Activated naive CD4-positive, alpha-beta T cell treated with anti-CD3 and anti-CD28 coated beads for 36 hours (primary cell): Measurements from ENCODE around the gene NDUFAF5. TPM values are rescaled to one million over a fixed set of nuclear protein-coding genes. Genes with fewer than 3 reads are reported as not detected.
A peak's percentile ranks its signal among the peaks of the same experiment; 100 is the strongest.
"Not testable (repeated sequence)": the region's sequence is repeated elsewhere in the genome, so short reads cannot be mapped to it uniquely, and the experiment has no call there.

ENCODE experiments used
- CTCF ChIA-PET: fragments of 350-600 bp; sonication (Branson Sonifier 250); formaldehyde crosslinking; loops from one replicate; lab custom pipeline; 2021; ENCODE audit warnings: antibody characterized with exemption; lab: Charles Lee
- DNase-seq: peaks from one replicate; pipeline ENCODE4 v3.0.0-alpha.2; 2020
- H3K27ac Mint-ChIP-seq: one replicate; pipeline ENCODE4 v1.8.0; 2021; ENCODE audit warnings: mild to moderate bottlenecking, mixed read lengths
- H3K27me3 Mint-ChIP-seq: one replicate; pipeline ENCODE4 v1.8.0; 2021; ENCODE audit warnings: low read depth, mixed read lengths
- H3K36me3 Mint-ChIP-seq: one replicate; pipeline ENCODE4 v1.8.0; 2021; ENCODE audit warnings: low read depth, mixed read lengths
- H3K4me1 Mint-ChIP-seq: one replicate; pipeline ENCODE4 v1.8.0; 2021; ENCODE audit warnings: low read depth, mixed read lengths
- H3K4me3 Mint-ChIP-seq: one replicate; pipeline ENCODE4 v1.8.0; 2021; ENCODE audit warnings: mild to moderate bottlenecking, moderate library complexity, mixed read lengths
- H3K9me3 Mint-ChIP-seq: one replicate; pipeline ENCODE4 v1.8.0; 2021; ENCODE audit warnings: mixed read lengths
- intact Hi-C: fragments of 100-400 bp; cut with micrococcal nuclease; formaldehyde crosslinking; loops from one replicate; pipeline ENCODE4 v1.15.1; 2023
- total RNA-seq, 2 experiments: library from RNA; stranded (reverse); gene quantifications; one replicate each; pipeline ENCODE4 v1.2.3, GENCODE V29; 2021

Gene NDUFAF5
- total RNA-seq = 10 to 100 TPM; 27.4 to 28.1 TPM

GRCh38 chr20:13784893-13785715 is at the start of gene NDUFAF5, which contains the start of gene ESF1:
Gene NDUFAF5 (plus strand): TSS chr20:13785028. CDS start chr20:13785069, 41 bp downstream.
Gene ESF1 (minus strand): TSS chr20:13784919. CDS start chr20:13783140, 1,779 bp downstream.
- Mint-ChIP-seq H3K36me3 (peaks cover 36% of the 10 kb centered on the region), H3K27me3 (no peaks in the 10 kb centered on the region), H3K4me1 (peaks cover 48% of the 10 kb centered on the region), H3K27ac (peak within 1 kb of the TSS; percentile 95), H3K9me3 (no peaks in the 10 kb centered on the region), H3K4me3 (peak within 1 kb of the TSS; percentile 99)
- peak; percentile 96 for DNase-seq
- CTCF ChIA-PET = interaction anchor here (1.7 to 3.4 kb wide), 2 partner anchors 13 to 33 kb away, joined by 6 to 16 read pairs; no protein-coding TSS in a partner anchor
- intact Hi-C loops = loop anchor here (1.0 to 10.0 kb wide), 8 partner anchors 8 to 1890 kb away; partner anchors contain the start of genes ISM1 and TASP1

- Mint-ChIP-seq H3K36me3 (peaks cover 56% of the 10 kb centered on the region), H3K27ac (no peak overlapping the region), H3K27me3 (no peaks in the 10 kb centered on the region), H3K4me3 (no peak overlapping the region), H3K9me3 (peaks cover 6% of the 10 kb centered on the region), H3K4me1 (peaks cover 9% of the 10 kb centered on the region)
- CTCF ChIA-PET = interaction anchor here (0.6 to 1.3 kb wide), 2 partner anchors 36 to 185 kb away, joined by 3 read pairs; no protein-coding TSS in a partner anchor
- intact Hi-C loops = no loop called here
- no peak for DNase-seq
Measured at GRCh38 chr20:13735826-13736225, 49.0 kb upstream of the NDUFAF5 start.

GRCh38 chr20:13736436-13737191 is 48.2 kb upstream of the NDUFAF5 start:
- no peaks in the 10 kb centered on the region for H3K27me3 Mint-ChIP-seq
- DNase-seq = no peak
- H3K36me3 Mint-ChIP-seq = peaks cover 59% of the 10 kb centered on the region
- H3K4me3 Mint-ChIP-seq = no peak overlapping the region
- intact Hi-C loops = no loop called here
- H3K4me1 Mint-ChIP-seq = peaks cover 16% of the 10 kb centered on the region
- CTCF ChIA-PET = interaction anchor here (0.6 to 1.3 kb wide), 2 partner anchors 12 to 35 kb away, joined by 3 read pairs; no protein-coding TSS in a partner anchor
- no peak overlapping the region for H3K27ac Mint-ChIP-seq
- peaks cover 12% of the 10 kb centered on the region for H3K9me3 Mint-ChIP-seq

- CTCF ChIA-PET, H3K4me3 Mint-ChIP-seq, intact Hi-C loops, DNase-seq, H3K27me3 Mint-ChIP-seq, H3K27ac Mint-ChIP-seq: not testable (repeated sequence)
- H3K4me1 Mint-ChIP-seq = peaks cover 22% of the 10 kb centered on the region
- H3K36me3 Mint-ChIP-seq = peaks cover 63% of the 10 kb centered on the region
- H3K9me3 Mint-ChIP-seq = peaks cover 14% of the 10 kb centered on the region
Measured at GRCh38 chr20:13738187-13738586, 46.6 kb upstream of the NDUFAF5 start.

GRCh38 chr20:13739731-13740649 is 44.8 kb upstream of the NDUFAF5 start:
- H3K36me3 Mint-ChIP-seq = peaks cover 62% of the 10 kb centered on the region
- H3K27me3 Mint-ChIP-seq = no peaks in the 10 kb centered on the region
- peaks cover 22% of the 10 kb centered on the region for H3K4me1 Mint-ChIP-seq
- no peak for DNase-seq
- CTCF ChIA-PET = interaction anchor here (0.6 to 1.6 kb wide), 3 partner anchors 10 to 126 kb away, joined by 3 read pairs; no protein-coding TSS in a partner anchor
- H3K9me3 Mint-ChIP-seq = peaks cover 14% of the 10 kb centered on the region
- intact Hi-C loops = no loop called here
- H3K4me3 Mint-ChIP-seq = no peak overlapping the region
- no peak overlapping the region for H3K27ac Mint-ChIP-seq

- peaks cover 14% of the 10 kb centered on the region for H3K9me3 Mint-ChIP-seq
- peaks cover 22% of the 10 kb centered on the region for H3K4me1 Mint-ChIP-seq
- H3K27ac Mint-ChIP-seq = no peak overlapping the region
- H3K27me3 Mint-ChIP-seq = no peaks in the 10 kb centered on the region
- intact Hi-C loops = no loop called here
- CTCF ChIA-PET = interaction anchor here (0.7 to 0.9 kb wide), 2 partner anchors 46 to 208 kb away, joined by 3 to 4 read pairs; no protein-coding TSS in a partner anchor
- DNase-seq = no peak
- H3K36me3 Mint-ChIP-seq = peaks cover 66% of the 10 kb centered on the region
- no peak overlapping the region for H3K4me3 Mint-ChIP-seq
Measured at GRCh38 chr20:13741879-13742278, 42.9 kb upstream of the NDUFAF5 start.

GRCh38 chr20:13744352-13744751 is 40.5 kb upstream of the NDUFAF5 start:
- H3K9me3 Mint-ChIP-seq = peaks cover 14% of the 10 kb centered on the region
- no peak for DNase-seq
- peaks cover 20% of the 10 kb centered on the region for H3K4me1 Mint-ChIP-seq
- peaks cover 50% of the 10 kb centered on the region for H3K36me3 Mint-ChIP-seq
- no peak overlapping the region for H3K4me3 Mint-ChIP-seq
- H3K27me3 Mint-ChIP-seq = no peaks in the 10 kb centered on the region
- no peak overlapping the region for H3K27ac Mint-ChIP-seq
- CTCF ChIA-PET = no interaction called here
- intact Hi-C loops = no loop called here

GRCh38 chr20:13745784-13746183 is 39.0 kb upstream of the NDUFAF5 start:
- Mint-ChIP-seq H3K27me3 (no peaks in the 10 kb centered on the region), H3K4me1 (peaks cover 13% of the 10 kb centered on the region), H3K36me3 (peaks cover 42% of the 10 kb centered on the region), H3K4me3 (no peak overlapping the region), H3K27ac (no peak overlapping the region), H3K9me3 (peaks cover 8% of the 10 kb centered on the region)
- DNase-seq = no peak
- intact Hi-C loops = no loop called here
- CTCF ChIA-PET = interaction anchor here (0.7 kb wide), 1 partner anchor 26 kb away, joined by 3 read pairs; no protein-coding TSS in a partner anchor

GRCh38 chr20:13749811-13750210 is 35.0 kb upstream of the NDUFAF5 start:
- no peak for DNase-seq
- Mint-ChIP-seq H3K4me1 (no peaks in the 10 kb centered on the region), H3K9me3 (no peaks in the 10 kb centered on the region), H3K4me3 (no peak overlapping the region), H3K27ac (no peak overlapping the region), H3K27me3 (no peaks in the 10 kb centered on the region), H3K36me3 (peaks cover 16% of the 10 kb centered on the region)
- CTCF ChIA-PET = interaction anchor here (0.7 kb wide), 1 partner anchor 10 kb away, joined by 3 read pairs; no protein-coding TSS in a partner anchor
- intact Hi-C loops = no loop called here

- DNase-seq = no peak
- intact Hi-C loops = no loop called here
- Mint-ChIP-seq H3K4me3 (no peak overlapping the region), H3K27me3 (no peaks in the 10 kb centered on the region), H3K9me3 (no peaks in the 10 kb centered on the region), H3K36me3 (peaks cover 24% of the 10 kb centered on the region), H3K27ac (no peak overlapping the region), H3K4me1 (no peaks in the 10 kb centered on the region)
- CTCF ChIA-PET = interaction anchor here (0.8 to 1.5 kb wide), 2 partner anchors 19 to 207 kb away, joined by 3 to 9 read pairs; no protein-coding TSS in a partner anchor
Measured at GRCh38 chr20:13753436-13754036, 31.3 kb upstream of the NDUFAF5 start.

- Mint-ChIP-seq H3K27ac (no peak overlapping the region), H3K9me3 (no peaks in the 10 kb centered on the region), H3K27me3 (no peaks in the 10 kb centered on the region), H3K36me3 (peaks cover 28% of the 10 kb centered on the region), H3K4me3 (no peak overlapping the region), H3K4me1 (no peaks in the 10 kb centered on the region)
- intact Hi-C loops = no loop called here
- CTCF ChIA-PET = interaction anchor here (1.1 to 1.9 kb wide), 3 partner anchors 12 to 16 kb away, joined by 3 to 10 read pairs (median 4); no protein-coding TSS in a partner anchor
- no peak for DNase-seq
Measured at GRCh38 chr20:13755809-13756208, 29.0 kb upstream of the NDUFAF5 start.
